Uterus (tissue), 2 donors: ENCODE data around the gene FAM181A.

ENCODE experiments used
- POLR2A ChIP-seq, 2 donors: fragments of 450-650 bp; IDR thresholded peaks; one replicate each; pipeline ENCODE4 v1.6.1; 2016; ENCODE audit warnings: antibody characterized with exemption in 2 of 2, mild to moderate bottlenecking in 1 of 2, moderate library complexity in 1 of 2
- TF ChIP-seq, protein P1 (sequence below), 4 experiments: fragments of 200-600 bp in 2 of 4; fragments of 450-650 bp in 2 of 4; sonication (generic) in 2 of 4; IDR thresholded peaks; one replicate each; pipeline ENCODE4 v1.5.1; 2016 to 2019; ENCODE audit warnings: antibody characterized with exemption in 4 of 4, mild to moderate bottlenecking in 2 of 4, moderate library complexity in 1 of 4

GRCh38 chr14:93971635-93972027 lies 44.5 kb downstream of the FAM181A start:
- TF ChIP-seq, protein P1, sequence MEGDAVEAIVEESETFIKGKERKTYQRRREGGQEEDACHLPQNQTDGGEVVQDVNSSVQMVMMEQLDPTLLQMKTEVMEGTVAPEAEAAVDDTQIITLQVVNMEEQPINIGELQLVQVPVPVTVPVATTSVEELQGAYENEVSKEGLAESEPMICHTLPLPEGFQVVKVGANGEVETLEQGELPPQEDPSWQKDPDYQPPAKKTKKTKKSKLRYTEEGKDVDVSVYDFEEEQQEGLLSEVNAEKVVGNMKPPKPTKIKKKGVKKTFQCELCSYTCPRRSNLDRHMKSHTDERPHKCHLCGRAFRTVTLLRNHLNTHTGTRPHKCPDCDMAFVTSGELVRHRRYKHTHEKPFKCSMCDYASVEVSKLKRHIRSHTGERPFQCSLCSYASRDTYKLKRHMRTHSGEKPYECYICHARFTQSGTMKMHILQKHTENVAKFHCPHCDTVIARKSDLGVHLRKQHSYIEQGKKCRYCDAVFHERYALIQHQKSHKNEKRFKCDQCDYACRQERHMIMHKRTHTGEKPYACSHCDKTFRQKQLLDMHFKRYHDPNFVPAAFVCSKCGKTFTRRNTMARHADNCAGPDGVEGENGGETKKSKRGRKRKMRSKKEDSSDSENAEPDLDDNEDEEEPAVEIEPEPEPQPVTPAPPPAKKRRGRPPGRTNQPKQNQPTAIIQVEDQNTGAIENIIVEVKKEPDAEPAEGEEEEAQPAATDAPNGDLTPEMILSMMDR (IDR thresholded peaks at IDR 0.05), result no peak
- no peak for TF ChIP-seq POLR2A (IDR thresholded peaks at IDR 0.05)
